DOHH2 (cell line): ENCODE measurements around the gene RORB.

Experiments
- EZH2phosphoT487 ChIP-seq: fragments of 200-600 bp; sonication (generic); IDR thresholded peaks from 2 replicates; pipeline ENCODE4 v1.6.1; 2017; ENCODE audit warnings: borderline replicate concordance, mild to moderate bottlenecking, antibody characterized with exemption, low read length, moderate library complexity, mixed read lengths
- TF ChIP-seq, protein P1 (sequence below): fragments of 200-600 bp; sonication (generic); IDR thresholded peaks from one replicate; pipeline ENCODE4 v1.5.1; 2014; ENCODE audit warnings: antibody characterized with exemption, mild to moderate bottlenecking, low read depth, low read length; ENCODE audit not compliant: poor library complexity, severe bottlenecking

GRCh38 chr9:74527718-74528117 lies 30.6 kb downstream of the RORB start:
- TF ChIP-seq, protein P1, sequence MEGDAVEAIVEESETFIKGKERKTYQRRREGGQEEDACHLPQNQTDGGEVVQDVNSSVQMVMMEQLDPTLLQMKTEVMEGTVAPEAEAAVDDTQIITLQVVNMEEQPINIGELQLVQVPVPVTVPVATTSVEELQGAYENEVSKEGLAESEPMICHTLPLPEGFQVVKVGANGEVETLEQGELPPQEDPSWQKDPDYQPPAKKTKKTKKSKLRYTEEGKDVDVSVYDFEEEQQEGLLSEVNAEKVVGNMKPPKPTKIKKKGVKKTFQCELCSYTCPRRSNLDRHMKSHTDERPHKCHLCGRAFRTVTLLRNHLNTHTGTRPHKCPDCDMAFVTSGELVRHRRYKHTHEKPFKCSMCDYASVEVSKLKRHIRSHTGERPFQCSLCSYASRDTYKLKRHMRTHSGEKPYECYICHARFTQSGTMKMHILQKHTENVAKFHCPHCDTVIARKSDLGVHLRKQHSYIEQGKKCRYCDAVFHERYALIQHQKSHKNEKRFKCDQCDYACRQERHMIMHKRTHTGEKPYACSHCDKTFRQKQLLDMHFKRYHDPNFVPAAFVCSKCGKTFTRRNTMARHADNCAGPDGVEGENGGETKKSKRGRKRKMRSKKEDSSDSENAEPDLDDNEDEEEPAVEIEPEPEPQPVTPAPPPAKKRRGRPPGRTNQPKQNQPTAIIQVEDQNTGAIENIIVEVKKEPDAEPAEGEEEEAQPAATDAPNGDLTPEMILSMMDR = no peak
- no peak for TF ChIP-seq EZH2phosphoT487
